GM23338 (cell line): ENCODE data around the gene GHRH. TPM values are rescaled to one million over a fixed set of nuclear protein-coding genes. Genes with fewer than 3 reads are reported as not detected.

Experiments used
- ATAC-seq: fragments of 200-7000 bp; cut with Tn5 transposase; 3 replicates; pipeline ENCODE4 v1.9.1; 2020
- DNase-seq: peaks from one replicate; pipeline ENCODE4 v3.0.0-alpha.2; 2015; ENCODE audit warnings: low spot score
- H2AFZ ChIP-seq: fragments of 200-600 bp; sonication (generic); 2 replicates; pipeline ENCODE4 v1.8.0; 2016; ENCODE audit warnings: antibody characterized with exemption, mild to moderate bottlenecking, moderate library complexity
- H3F3A ChIP-seq: fragments of 200-600 bp; sonication (generic); replicated peaks from 2 replicates; pipeline ENCODE4 v1.8.0; 2017; ENCODE audit warnings: antibody characterized with exemption, mixed run types, low read depth
- H3K27ac ChIP-seq: fragments of 200-600 bp; sonication (generic); 2 replicates; pipeline ENCODE4 v1.6.1; 2016; ENCODE audit warnings: low read depth
- H3K27me3 ChIP-seq: fragments of 200-600 bp; sonication (generic); 2 replicates; pipeline ENCODE4 v1.8.0; 2016; ENCODE audit warnings: mild to moderate bottlenecking, mixed run types, moderate library complexity; ENCODE audit not compliant: insufficient read depth
- H3K36me3 ChIP-seq: fragments of 200-600 bp; sonication (generic); 2 replicates; pipeline ENCODE4 v1.8.0; 2016; ENCODE audit warnings: mild to moderate bottlenecking; ENCODE audit not compliant: insufficient read depth
- H3K4me1 ChIP-seq: fragments of 200-600 bp; sonication (generic); 2 replicates; pipeline ENCODE4 v1.8.0; 2016; ENCODE audit warnings: mild to moderate bottlenecking, moderate library complexity; ENCODE audit not compliant: insufficient read depth
- H3K4me2 ChIP-seq: fragments of 200-600 bp; sonication (generic); 2 replicates; pipeline ENCODE4 v1.7.1; 2017; ENCODE audit warnings: mixed run types
- H3K4me3 ChIP-seq: fragments of 200-600 bp; sonication (generic); 2 replicates; pipeline ENCODE4 v1.6.1; 2016; ENCODE audit warnings: mixed run types
- H3K79me2 ChIP-seq: fragments of 200-600 bp; sonication (generic); replicated peaks from 2 replicates; pipeline ENCODE4 v1.8.0; 2017; ENCODE audit warnings: mild to moderate bottlenecking; ENCODE audit not compliant: insufficient read depth
- H3K9me2 ChIP-seq: fragments of 200-600 bp; sonication (generic); 2 replicates; pipeline ENCODE4 v1.8.0; 2017; ENCODE audit not compliant: insufficient read depth
- H4K20me1 ChIP-seq: fragments of 200-600 bp; sonication (generic); replicated peaks from 2 replicates; pipeline ENCODE4 v1.8.0; 2017; ENCODE audit warnings: mild to moderate bottlenecking; ENCODE audit not compliant: insufficient read depth
- H3K27ac Mint-ChIP-seq: 2 replicates; pipeline ENCODE4 v1.8.0; 2020; ENCODE audit warnings: inconsistent platforms, mild to moderate bottlenecking, moderate library complexity, mixed read lengths
- H3K27me3 Mint-ChIP-seq: 3 replicates; pipeline ENCODE4 v1.8.0; 2022; ENCODE audit warnings: low read depth, mild to moderate bottlenecking, moderate library complexity, mixed read lengths, inconsistent platforms; ENCODE audit not compliant: insufficient read depth, poor library complexity
- H3K36me3 Mint-ChIP-seq: 3 replicates; pipeline ENCODE4 v1.8.0; 2021; ENCODE audit warnings: low read depth, mild to moderate bottlenecking, inconsistent platforms, moderate library complexity, mixed read lengths
- H3K4me1 Mint-ChIP-seq: 3 replicates; pipeline ENCODE4 v1.8.0; 2020; ENCODE audit warnings: mild to moderate bottlenecking, inconsistent platforms, mixed read lengths
- H3K4me3 Mint-ChIP-seq: 3 replicates; pipeline ENCODE4 v1.8.0; 2021; ENCODE audit warnings: moderate library complexity, mild to moderate bottlenecking, inconsistent platforms, mixed read lengths
- H3K9me3 Mint-ChIP-seq: 3 replicates; pipeline ENCODE4 v1.8.0; 2020; ENCODE audit warnings: moderate library complexity, mild to moderate bottlenecking, inconsistent platforms, mixed read lengths
- CREB1 ChIP-seq: fragments of 250-450 bp; sonication (Bioruptor Pico); IDR thresholded peaks from 2 replicates; pipeline ENCODE4 v1.5.0; 2020; ENCODE audit warnings: low read depth, mild to moderate bottlenecking, moderate library complexity
- CTCF ChIP-seq, 2 experiments: fragments of 200-600 bp in 1 of 2; sonication (generic) in 1 of 2; conservative IDR thresholded peaks; 2 replicates each; pipeline versions ENCODE4 v1.5.1 to v1.6.1; 2016 to 2017; ENCODE audit warnings: antibody characterized with exemption in 2 of 2, low read depth in 2 of 2, mild to moderate bottlenecking in 2 of 2, moderate library complexity in 1 of 2
- EZH2phosphoT487 ChIP-seq: fragments of 200-600 bp; sonication (generic); IDR thresholded peaks from one replicate; pipeline ENCODE4 v1.8.1; 2018; ENCODE audit warnings: antibody characterized with exemption; ENCODE audit not compliant: unreplicated experiment
- POLR2AphosphoS5 ChIP-seq: IDR thresholded peaks from 2 replicates; pipeline ENCODE4 v1.6.1; 2016; ENCODE audit warnings: antibody characterized with exemption, low read depth
- REST ChIP-seq: IDR thresholded peaks from one replicate; pipeline ENCODE4 v1.6.1; 2018; ENCODE audit warnings: antibody characterized with exemption; ENCODE audit not compliant: unreplicated experiment
- ZNF114 ChIP-seq: fragments of 250-450 bp; sonication (Bioruptor Pico); IDR thresholded peaks from 2 replicates; pipeline ENCODE4 v1.5.0; 2020; ENCODE audit warnings: mild to moderate bottlenecking, moderate library complexity
- polyA plus RNA-seq: library from polyadenylated mRNA; unstranded; fragments of >200 nt; fragmentation: Nextera tagmentation; extraction: Ambion mirVana; gene quantifications from 2 replicates; pipeline ENCODE4 v1.2.1, GENCODE V29; 2016
- total RNA-seq: library from RNA; depleted of rRNA; stranded (reverse); fragments of >200 nt; shearing (Covaris generic); gene quantifications from 2 replicates; pipeline ENCODE4 v1.2.3, GENCODE V29; 2014
- TF ChIP-seq, protein P1 (sequence below): fragments of 250-450 bp; sonication (Bioruptor Pico); IDR thresholded peaks from 2 replicates; pipeline ENCODE4 v1.5.0; 2020; ENCODE audit warnings: mild to moderate bottlenecking, moderate library complexity

GHRH gene
- total and polyA plus RNA-seq, 2 experiments from 2014 or later, result 0.40 TPM; not detected in 1

DNA sequence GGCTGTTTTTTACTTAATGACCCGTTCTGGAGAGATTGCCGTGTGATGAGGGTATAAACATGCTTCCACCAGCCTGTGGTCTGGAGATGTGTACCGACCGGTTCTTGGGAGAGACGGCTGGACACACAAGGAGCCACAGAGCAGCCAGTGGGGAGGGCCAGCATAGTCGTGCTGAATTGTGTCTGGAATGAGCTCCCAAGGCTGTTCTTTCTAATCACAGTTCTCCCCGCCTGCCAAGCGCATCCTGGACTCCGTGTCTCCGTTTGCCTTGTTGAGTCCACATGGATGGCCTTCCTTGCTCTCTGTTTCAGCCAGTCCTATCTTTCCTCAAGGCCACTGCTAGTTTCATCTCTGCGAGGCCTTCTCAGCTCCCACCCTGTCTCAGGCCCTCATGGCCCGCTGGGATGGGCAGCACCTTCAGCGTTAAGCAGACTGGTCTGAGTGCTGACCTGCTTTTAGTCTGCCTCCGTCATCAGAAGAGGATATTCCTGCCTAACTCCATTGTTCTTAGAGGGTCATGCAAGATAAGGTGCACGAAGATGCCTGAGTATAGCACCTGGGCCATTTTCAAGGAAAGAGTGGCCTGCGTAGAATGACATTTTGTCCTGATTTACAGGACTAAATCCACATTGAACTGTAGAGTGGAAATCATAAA lies 48.4 kb upstream of the GHRH start (continued):
- TF ChIP-seq REST (no peak), EZH2phosphoT487 (no peak), CTCF (conservative IDR thresholded peaks at IDR 0.05; ENCODE audit: low read depth in 2 of 2) (no peak), POLR2AphosphoS5 (no peak)

DNA sequence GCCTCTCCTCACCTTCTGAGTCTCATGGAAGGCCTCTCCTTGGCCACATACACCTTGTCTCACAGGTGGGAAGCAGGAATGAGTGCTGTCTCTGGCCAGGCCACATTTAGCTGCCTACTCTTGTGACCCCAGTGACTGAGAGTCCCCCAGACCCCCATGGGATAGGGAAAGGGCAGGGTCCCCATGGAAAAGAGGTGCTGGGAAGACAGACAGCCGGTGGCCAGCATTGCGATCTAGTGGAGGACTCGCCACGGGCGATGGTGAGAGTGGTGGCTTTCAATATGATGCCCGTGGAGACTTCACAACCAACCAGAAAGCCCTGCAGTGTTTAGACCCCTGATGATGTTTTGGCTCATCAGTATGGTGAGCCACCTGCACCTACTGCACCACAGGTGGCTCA lies 47.7 kb upstream of the GHRH start:
- peaks cover 15% of the 10 kb centered on the region for H4K20me1 ChIP-seq
- no peak overlapping the region for H3K4me3 ChIP-seq
- Mint-ChIP-seq H3K27me3 (peaks cover 7% of the 10 kb centered on the region), H3K27ac (no peak overlapping the region), H3K4me1 (peaks cover 20% of the 10 kb centered on the region), H3K36me3 (peaks cover 15% of the 10 kb centered on the region; the same call in 2 of the 3 replicates), H3K4me3 (no peak overlapping the region), H3K9me3 (no peaks in the 10 kb centered on the region)
- no peak overlapping the region for H3K4me2 ChIP-seq
- no peak overlapping the region for H3K27ac ChIP-seq
- H3K79me2 ChIP-seq, result peaks cover 4% of the 10 kb centered on the region; the same call in 1 of the 2 replicates
- H3K4me1 ChIP-seq, result peaks cover 9% of the 10 kb centered on the region; the same call in 1 of the 2 replicates
- H3K27me3 ChIP-seq, result no peaks in the 10 kb centered on the region
- H3K9me2 ChIP-seq, result no peaks in the 10 kb centered on the region
- H2AFZ ChIP-seq, result no peak overlapping the region
- H3F3A ChIP-seq, result no peaks in the 10 kb centered on the region
- ATAC-seq (no peak), DNase-seq (no peak)
- no peaks in the 10 kb centered on the region for H3K36me3 ChIP-seq
- TF ChIP-seq POLR2AphosphoS5 (no peak), CREB1 (CRISPR knock-in tag) (no peak), REST (no peak), EZH2phosphoT487 (no peak), ZNF114 (CRISPR knock-in tag) (no peak)
- TF ChIP-seq, protein P1, sequence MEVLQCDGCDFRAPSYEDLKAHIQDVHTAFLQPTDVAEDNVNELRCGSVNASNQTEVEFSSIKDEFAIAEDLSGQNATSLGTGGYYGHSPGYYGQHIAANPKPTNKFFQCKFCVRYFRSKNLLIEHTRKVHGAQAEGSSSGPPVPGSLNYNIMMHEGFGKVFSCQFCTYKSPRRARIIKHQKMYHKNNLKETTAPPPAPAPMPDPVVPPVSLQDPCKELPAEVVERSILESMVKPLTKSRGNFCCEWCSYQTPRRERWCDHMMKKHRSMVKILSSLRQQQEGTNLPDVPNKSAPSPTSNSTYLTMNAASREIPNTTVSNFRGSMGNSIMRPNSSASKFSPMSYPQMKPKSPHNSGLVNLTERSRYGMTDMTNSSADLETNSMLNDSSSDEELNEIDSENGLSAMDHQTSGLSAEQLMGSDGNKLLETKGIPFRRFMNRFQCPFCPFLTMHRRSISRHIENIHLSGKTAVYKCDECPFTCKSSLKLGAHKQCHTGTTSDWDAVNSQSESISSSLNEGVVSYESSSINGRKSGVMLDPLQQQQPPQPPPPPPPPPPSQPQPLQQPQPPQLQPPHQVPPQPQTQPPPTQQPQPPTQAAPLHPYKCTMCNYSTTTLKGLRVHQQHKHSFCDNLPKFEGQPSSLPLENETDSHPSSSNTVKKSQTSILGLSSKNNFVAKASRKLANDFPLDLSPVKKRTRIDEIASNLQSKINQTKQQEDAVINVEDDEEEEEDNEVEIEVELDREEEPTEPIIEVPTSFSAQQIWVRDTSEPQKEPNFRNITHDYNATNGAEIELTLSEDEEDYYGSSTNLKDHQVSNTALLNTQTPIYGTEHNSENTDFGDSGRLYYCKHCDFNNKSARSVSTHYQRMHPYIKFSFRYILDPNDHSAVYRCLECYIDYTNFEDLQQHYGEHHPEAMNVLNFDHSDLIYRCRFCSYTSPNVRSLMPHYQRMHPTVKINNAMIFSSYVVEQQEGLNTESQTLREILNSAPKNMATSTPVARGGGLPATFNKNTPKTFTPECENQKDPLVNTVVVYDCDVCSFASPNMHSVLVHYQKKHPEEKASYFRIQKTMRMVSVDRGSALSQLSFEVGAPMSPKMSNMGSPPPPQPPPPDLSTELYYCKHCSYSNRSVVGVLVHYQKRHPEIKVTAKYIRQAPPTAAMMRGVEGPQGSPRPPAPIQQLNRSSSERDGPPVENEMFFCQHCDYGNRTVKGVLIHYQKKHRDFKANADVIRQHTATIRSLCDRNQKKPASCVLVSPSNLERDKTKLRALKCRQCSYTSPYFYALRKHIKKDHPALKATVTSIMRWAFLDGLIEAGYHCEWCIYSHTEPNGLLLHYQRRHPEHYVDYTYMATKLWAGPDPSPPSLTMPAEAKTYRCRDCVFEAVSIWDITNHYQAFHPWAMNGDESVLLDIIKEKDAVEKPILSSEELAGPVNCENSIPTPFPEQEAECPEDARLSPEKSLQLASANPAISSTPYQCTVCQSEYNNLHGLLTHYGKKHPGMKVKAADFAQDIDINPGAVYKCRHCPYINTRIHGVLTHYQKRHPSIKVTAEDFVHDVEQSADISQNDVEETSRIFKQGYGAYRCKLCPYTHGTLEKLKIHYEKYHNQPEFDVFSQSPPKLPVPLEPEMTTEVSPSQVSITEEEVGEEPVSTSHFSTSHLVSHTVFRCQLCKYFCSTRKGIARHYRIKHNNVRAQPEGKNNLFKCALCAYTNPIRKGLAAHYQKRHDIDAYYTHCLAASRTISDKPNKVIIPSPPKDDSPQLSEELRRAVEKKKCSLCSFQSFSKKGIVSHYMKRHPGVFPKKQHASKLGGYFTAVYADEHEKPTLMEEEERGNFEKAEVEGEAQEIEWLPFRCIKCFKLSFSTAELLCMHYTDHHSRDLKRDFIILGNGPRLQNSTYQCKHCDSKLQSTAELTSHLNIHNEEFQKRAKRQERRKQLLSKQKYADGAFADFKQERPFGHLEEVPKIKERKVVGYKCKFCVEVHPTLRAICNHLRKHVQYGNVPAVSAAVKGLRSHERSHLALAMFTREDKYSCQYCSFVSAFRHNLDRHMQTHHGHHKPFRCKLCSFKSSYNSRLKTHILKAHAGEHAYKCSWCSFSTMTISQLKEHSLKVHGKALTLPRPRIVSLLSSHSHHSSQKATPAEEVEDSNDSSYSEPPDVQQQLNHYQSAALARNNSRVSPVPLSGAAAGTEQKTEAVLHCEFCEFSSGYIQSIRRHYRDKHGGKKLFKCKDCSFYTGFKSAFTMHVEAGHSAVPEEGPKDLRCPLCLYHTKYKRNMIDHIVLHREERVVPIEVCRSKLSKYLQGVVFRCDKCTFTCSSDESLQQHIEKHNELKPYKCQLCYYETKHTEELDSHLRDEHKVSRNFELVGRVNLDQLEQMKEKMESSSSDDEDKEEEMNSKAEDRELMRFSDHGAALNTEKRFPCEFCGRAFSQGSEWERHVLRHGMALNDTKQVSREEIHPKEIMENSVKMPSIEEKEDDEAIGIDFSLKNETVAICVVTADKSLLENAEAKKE (CRISPR knock-in tag), result no peak
